ENCODE results near the gene ZNF574. TPM values are rescaled to one million over a fixed set of nuclear protein-coding genes. Genes with fewer than 3 reads are reported as not detected.

ZNF574 gene
- total and polyA plus RNA-seq, 2 of the 8 experiments (the other 6 are each of a cell fraction or from before 2014, with no cell fraction given) = 27.0 to 38.8 TPM

- no peak for TF ChIP-seq RBBP5 (IDR thresholded peaks at IDR 0.05; ENCODE audit: borderline replicate concordance, low read depth, low read length)
- TF ChIP-seq KDM4A (IDR thresholded peaks at IDR 0.05; ENCODE audit: low read depth, low read length, severe bottlenecking) = peak; percentile 36
- TF ChIP-seq SP2 (IDR thresholded peaks at IDR 0.05; ENCODE audit: low read length) = peak; percentile 71
- peak in 1 of 2 experiments; percentile 68; a peak in 1 of 4 replicates for TF ChIP-seq SIN3A (conservative IDR thresholded peaks at IDR 0.05 in 1 of 2, IDR thresholded peaks at IDR 0.05 in 1 of 2; ENCODE audit: low read depth in 1 of 2, low read length in 2 of 2)
- TF ChIP-seq TAF1 (IDR thresholded peaks at IDR 0.05; ENCODE audit: low read depth, low read length) = peak; percentile 79
- TF ChIP-seq NRF1 (IDR thresholded peaks at IDR 0.05; ENCODE audit: low read depth, low read length) = no peak
Measured at GRCh38 chr19:42075616-42076379, at the start of gene ZNF574 (continued).
